ENCODE data around the gene GNPAT.

GNPAT gene

DNA sequence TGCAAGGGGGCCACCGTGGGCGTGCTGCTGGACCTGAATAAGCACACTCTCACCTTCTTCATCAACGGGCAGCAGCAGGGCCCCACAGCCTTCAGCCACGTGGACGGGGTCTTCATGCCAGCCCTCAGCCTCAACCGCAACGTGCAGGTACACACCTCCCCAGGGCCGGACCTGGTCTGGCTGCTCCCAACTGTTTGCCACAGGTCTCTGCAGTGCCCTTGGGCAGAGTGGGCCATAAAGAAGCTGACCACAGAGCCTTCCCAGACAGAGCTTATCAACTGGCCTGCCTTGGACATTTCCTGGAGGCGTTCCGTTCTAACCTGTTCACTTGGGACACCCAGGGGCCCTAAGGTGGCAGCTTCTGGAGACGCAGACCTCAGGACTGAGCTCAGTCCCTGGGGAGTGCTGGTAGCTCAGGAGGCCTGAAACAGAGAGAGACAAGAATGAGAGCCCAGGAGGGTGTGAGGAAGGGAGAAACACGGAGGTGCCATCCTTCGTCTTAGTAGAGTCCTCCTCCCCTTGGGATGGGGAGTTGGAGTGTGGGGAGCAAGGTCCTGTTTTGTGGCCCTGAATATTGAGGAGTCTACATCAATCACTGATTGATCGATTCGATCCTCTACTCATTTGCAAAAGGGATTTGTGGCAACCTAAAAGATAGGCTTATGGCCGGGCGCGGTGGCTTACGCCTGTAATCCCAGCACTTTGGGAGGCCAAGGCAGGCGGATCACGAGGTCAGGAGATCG is 27.0 kb upstream of the GNPAT start:
- no peak for DNase-seq (ENCODE audit: low spot score)

DNA sequence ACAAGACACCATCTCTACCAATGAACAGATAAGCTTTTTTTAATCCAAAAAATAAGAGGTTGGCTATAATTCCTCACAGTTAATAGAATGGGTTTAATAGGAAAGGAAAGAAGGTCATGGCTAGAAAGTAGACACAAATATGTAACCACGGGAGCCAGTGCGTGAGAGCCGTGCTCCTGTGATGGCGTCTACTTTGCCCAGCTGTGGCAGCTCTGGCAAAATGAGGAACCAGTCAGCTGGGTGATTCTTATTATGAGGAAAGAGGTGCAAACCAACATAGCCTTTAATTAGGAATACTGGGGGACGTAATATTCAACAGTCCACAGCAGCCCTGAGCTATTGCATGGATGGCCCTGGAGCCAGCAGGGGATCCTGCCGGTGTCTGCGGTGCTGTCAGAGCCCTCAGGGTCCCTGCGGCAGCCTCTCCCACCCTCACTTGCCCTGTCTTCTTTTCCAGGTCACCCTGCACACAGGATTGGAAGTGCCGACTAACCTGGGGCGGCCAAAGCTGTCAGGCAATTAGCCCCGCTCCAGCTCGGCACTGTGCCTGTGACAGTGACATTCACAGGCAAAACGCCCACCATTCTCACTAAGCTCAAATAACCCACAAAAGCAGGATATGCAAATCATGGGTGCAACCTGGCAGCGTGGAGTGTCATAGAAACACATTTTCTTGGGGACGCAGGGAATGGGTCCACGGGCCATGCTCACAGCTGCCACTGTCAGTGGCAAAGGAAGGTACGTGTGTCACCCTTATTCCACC is 25.9 kb upstream of the GNPAT start:
- no peak for DNase-seq (ENCODE audit: low spot score)

DNA sequence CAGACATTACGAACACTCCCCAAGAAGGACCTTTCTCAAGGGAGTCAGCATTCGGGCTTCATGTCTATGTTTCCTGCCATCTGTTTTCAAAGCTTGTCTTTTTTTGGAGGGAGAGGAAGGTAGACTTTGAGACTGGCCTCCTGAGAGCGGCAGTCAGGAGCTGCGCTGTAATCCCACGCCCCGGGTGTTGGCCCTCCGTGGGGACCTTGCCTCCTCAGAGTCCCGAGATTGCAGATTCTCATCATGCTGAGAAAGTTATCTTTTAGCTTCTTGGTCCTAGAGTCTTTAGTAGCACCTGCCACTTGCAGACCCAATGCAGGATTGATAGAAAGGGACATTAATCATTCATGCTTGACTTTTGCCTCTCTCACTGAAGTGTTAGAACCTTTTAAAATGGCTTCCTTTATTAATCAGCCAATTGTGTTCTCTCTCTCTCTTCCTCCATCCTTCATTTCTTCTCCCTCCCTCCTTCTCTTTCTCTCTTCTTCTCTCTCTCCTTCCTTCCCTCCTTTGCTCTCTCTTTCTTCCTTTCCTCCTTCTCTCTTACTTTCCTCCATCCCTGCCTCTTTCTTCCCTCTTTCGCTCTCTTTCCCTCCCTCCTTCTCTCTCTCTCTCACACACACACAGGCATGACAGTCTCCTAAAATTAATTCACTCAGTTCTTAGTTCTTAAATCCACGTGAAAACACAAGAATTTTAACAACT is 25.2 kb upstream of the GNPAT start:
- no peak for DNase-seq (ENCODE audit: low spot score)

DNA sequence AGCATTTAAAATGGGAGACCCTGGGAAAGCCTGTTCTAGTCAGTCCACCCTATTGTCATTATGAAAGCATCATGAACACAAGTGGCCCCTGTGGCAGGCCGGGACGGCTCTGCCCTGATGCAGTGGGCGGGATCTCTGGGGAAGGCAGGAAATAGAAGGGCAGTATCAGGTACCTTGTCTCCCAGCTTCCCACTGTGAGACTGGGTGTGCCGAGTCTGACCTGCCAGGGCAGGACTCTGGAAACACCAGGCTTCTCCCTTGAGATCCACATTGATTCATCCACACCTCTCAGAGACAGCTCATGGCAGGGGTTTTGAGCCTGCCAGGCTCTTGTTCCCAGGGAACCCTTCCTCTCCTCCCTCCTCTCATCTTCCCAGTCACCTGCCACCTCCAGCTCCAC is 24.5 kb upstream of the GNPAT start:
- DNase-seq (ENCODE audit: low spot score), result no peak

DNA sequence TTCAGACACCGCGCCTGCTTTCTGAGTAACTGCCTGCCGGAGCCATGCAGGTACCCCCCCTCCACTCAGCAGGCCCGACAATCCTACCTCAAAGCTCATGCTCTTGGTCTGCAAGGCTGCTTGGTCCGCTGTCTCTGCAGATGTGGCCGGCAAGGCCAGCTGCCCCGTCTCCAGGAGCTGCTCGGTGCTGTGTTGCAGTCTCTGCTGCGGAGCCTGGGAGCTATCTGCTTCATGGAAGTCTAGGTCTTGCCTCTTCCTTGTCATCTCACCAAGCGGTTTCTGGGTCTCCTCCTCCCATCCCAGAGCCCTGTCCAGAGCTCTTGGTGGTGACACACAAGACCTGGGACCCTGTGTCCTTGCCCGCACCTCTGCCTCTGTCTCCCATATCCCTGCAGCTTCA is 24.0 kb upstream of the GNPAT start:
- no peak for DNase-seq (ENCODE audit: low spot score)

DNA sequence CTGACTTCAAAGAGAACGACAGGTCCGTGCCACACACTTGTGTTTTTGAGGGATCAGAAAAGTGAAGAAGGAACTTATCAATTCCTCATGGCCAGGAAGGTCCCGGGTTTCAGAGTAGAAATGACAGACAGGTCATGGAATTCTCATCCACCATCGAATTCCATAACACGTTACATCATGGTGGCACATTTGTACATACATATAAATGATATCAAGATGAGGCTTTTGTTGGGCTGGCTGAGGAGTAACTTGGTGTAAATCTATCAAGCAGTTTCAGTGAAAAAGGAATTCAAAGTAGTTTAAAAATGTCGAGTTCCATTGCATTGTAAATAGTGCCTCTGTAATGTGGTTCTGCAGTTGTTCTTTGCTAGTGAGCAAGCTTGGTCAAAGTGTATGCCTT is 22.9 kb upstream of the GNPAT start:
- DNase-seq (ENCODE audit: low spot score), result no peak

DNA sequence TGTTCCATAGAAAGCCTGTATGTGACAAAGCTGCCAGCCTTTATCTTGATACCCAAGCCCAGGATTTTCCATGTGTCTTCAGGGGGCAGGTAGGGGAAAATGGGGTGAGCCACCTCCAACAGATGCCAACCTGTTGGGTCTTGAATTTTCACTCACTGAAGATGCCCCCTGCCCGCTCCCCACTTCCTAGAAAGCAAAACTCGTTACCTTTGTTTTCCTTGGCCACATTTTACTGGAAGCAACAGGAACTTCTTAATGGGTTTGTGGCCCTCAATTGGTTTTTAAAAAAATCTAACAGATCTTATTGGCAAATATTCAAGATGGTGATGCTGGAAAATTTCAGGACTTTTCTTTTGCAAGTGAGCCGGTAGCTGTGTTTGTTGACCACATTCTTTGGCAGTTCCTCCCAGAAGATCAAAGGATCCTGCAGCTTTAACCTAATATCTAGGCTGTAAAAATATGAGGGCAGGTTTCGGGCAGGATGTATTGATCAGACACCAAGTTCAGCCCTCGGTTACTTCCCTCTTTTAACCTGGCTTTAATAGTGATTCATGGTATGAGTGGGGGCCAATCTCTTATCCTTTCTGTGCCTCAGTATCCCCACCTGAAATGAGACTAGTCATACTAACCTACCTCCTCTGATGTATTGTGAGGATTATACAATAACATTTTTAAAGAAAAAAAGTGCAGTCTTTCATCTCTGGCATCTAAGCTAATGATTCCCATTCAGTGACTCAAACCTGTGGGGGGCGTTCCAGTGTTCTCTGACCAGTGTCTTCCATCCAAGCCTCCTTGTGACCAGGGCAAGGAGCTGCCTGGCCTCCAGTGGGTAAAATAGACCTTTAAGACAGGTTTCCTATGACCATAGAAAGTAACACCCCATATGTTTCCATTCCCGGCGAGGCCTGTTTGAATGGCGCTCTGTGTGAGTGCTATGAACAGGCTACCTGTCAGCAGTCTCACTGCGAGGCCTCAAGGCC is 21.3 kb upstream of the GNPAT start:
- DNase-seq (ENCODE audit: low spot score), result no peak

DNA sequence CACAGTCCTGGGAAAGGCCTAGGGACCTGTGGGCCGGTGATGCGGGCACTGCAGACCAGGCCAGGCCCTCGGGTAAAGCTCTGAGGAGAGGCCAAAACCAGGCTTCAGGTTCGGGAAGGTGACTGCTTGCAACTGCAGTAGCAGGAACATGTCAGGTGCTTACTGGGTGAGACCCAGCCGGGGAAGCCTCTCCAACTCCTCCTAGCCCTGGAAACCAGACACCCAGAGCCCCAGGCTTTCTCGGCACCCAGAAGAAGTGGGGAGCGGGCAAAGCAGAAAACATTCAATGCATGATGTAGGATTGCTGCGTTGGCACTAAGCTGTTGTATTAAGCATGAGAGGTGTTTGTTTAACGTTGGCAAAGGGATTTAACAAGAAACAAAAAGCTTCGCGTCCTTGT is 20.2 kb upstream of the GNPAT start:
- DNase-seq (ENCODE audit: low spot score), result no peak

DNA sequence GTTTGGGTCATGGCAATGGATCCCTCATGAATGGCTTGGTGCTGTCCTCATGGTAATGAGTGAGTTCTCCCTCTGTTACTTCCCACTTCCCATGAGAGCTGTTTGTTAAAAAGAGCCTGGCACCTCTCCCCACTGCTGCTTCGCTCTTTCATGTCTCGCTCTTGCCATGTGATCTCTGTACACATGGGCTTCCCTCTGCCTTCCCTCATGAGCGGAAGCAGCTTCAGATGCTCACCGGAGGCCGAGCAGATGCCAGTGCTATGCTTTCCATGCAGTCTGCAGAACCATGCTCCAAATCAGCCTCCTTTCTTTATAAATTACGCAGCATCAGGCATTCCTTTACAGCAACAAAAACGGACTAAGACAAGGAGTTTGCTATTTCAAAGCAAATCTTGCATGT is 14.9 kb upstream of the GNPAT start:
- no peak for DNase-seq (ENCODE audit: low spot score)

DNA sequence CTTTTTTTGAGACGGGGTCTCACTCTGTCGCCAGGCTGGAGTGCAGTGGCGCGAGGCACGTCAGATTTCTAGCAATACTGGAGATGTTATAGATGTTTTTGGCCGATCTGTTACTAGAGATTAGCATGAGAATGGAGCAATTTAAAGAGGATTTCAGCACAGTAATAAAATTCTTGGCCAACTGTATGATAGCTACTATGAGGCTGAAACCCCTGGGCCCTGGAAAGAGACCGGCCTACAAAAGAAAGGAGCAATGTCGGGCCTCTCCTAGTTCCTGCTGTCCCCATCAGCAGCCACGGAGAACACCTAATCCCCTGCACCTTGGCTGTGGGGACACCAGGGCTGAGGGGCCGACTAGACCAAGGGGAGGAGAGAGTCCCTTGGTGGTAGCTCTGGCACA is 9.5 kb upstream of the GNPAT start:
- DNase-seq (ENCODE audit: low spot score), result no peak

DNA sequence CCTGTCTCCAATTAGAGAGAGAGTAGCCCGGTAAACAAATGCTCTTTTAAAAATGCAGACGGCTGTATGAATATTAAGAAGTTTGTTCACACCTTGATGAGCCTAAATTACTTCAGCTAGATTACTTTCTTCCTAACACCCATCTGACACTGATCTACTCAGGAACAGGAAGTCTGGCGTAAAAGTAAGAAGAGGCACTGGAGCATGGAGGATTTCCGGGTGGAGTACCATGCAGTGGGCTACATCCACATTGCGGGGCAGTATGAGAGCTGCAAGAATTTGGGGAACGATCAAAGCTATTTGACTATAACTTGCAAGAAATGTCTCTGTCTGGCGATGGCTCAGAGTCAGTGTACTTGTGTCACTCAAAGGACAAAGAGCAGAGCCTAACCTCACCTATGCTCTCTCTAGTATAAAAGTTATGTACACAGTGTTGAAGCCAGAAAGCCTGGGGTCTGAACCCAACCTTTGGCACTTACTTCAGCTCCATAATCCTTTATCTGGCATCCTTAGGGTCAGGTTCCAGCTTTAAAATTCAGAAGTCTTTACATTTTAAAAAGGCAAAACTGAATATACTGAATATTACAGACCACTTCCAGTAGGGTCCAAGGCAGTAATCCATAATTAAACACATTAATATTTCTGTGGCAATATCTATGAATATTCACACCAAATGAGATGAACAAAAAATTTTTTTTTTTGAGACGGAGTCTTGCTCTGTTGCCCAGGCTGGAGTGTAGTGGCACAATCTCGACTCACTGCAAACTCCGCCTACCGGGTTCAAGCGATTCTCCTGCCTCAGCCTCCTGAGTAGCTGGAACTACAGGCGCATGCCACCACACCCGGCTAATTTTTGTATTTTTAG is 7.9 kb upstream of the GNPAT start:
- DNase-seq (ENCODE audit: low spot score), result no peak

DNA sequence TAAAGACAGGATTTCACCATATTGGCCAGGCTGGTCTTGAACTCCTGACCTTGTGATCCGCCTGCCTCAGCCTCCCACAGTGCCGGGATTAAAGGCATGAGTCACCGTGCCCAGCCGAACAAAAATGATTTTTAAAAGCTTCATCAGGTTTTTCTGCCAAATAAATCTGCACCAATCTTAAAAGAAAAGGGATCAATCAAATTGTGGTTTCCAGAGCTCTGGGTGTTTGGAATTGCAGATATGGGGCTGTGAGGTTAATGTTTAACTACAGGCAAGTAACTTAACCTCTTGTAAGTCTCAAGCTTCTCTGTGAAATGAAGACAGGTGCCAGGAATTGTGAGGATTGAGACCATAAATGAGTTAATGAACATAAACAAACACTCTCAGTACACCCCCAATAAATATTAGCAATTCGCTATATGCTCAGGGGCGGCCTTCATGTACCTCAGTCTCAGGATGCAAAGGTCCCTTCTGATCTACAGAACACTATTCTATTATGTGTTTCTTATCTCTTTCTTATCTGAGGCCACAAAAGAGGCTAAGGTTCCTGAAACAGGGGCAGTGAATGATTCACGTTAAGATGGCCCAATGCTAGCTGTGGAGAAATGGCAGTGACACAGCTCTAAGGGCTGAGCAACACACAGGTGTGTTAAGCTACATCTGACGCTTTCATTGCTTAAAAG is 7.1 kb upstream of the GNPAT start:
- DNase-seq (ENCODE audit: low spot score), result no peak

DNA sequence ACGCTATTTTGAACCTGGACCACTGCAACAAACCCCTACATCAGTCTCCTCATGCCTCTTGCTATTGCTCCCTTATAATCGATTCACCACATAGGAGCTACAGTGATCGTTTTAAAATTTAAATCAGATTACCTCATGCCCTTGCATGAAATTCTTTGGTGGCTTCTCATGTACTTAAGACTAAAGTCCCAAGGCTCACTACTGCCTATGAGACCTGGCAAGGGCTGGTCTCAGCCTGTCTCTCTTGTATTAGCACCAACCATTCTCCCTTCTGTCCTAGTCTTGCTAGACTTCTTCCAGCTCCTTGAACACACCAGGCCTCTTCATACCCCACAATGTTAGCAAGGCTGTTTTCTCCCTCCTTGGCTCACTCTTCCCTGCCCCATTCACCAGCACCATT is 6.5 kb upstream of the GNPAT start:
- no peak for DNase-seq (ENCODE audit: low spot score)

DNA sequence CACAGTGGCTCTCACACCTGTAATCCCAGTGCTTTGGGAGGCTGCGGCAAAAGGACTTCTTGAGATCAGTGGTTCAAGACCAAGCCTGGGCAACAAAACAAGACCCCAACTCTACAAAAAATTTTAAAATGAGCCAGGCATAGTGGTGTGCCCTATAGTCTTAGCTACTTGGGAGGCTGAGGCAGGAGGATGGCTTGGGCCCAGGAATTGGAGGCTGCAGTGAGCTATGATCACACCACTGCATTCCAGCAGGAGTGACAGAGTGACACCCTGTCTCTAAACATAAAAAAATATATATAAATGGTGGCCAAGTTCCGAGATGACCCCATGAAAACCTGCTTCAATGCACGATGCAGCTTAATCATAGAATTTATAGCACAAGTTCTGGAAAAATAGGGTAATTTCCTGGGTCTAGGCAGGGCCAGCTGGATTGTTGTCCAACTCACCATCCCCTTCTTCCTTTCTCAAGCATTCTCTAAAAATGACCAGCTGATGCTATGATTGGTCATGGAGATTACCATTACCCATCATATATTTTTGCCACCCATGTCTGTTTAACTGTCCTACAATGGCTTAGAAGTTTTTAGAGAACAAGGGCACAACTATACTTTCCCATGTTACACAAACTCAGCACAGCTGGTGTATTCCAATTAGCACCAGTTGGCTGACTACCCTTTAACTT is 5.3 kb upstream of the GNPAT start:
- no peak for DNase-seq (ENCODE audit: low spot score)

DNA sequence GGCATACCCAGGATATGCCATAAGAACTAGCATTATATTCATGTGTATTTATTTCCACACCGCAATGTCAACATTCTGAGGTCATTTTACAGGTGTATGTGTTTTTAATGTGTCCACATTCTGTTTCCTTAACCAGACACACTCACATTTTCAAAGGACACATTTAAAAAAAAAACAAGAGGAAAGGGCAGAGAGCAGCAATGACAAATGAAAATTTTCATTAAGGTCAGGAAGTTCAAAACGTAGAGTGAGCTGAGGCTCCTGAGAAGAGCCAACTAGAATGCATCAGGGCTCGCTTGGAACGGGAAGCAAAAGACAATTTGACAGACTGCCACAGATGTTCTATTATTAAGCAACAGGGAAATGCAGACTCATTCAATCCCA is 4.8 kb upstream of the GNPAT start:
- no peak for DNase-seq (ENCODE audit: low spot score)

DNA sequence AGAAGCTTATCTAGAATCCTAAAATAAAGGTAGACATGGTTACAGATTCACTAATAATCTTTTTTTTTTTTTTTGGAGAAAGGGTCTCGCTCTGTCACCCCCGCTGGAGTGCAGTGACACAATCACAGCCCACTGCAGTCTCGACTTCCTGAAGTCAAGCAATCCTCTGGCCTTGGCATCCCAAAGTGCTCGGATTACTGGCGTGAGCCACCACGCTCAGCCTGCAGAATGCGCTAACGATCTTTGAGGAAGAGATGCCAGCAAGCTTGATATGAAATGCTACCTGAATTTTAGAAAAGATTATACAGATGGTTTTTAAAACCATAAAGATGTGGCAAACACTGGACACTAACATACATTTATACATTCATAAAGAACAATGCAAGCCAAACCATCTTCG is 4.1 kb upstream of the GNPAT start:
- DNase-seq (ENCODE audit: low spot score), result no peak

DNA sequence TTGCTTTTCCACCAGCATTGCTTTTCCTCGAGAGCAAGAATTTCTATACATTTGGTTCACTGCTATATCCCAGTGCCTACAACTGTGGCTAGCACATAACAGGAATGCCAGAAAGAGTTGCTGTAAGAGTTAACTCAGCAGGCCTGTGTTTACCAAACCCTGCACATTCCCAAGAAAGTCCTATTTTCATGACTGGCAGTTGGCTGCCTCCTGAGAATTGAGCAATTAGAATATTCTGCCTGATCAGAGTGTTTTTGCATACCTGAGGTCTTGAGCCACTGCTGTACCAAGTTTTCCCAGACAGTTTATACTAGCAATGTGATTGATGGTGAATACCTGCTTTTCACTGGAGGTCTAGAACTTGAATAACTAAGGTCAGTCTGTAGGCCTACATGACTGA is 2.7 kb upstream of the GNPAT start:
- no peak for DNase-seq (ENCODE audit: low spot score)

DNA sequence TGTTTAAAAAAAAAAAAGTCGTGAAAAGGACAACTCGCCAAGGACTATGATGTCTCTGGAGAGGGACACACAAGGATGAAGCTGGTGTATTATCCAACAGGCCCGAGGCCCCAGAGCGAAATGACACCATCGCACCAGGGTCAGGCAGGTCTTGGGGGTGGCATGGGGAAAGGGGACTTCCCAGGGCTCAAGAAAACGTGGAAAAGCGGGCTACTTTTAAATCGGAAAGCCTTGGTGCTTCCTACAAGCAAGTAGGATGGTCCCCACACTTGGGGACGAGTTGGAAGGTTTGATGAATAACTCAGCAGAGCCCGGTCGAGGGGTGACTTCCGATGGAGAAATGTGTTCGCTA is 505 bp upstream of the GNPAT start:
- DNase-seq (ENCODE audit: low spot score), result no peak

DNA sequence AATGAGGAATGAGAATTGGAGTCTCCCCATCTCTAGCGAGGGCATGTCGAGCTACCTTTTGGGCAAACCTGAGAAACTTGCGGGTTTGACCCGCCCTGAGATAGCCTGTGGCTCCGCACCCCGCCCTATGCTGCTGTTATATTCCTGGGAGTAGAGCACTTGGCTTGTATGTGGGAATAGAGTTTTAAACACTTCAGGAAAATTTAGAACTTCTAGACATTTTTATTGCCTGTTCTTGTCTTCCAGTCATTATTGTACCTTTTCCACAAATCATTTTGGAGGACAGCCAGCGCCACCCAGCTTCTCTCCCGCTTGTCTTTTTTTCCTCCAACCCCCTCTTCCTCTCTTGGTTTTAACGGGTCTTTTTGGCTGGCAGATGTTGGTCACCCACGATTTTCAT is 738 bp downstream of the GNPAT start:
- DNase-seq (ENCODE audit: low spot score), result peak; percentile 58

Measured in HuH-7.5 (cell line).